Measurements from ENCODE around the gene KLF14. TPM values are rescaled to one million over a fixed set of nuclear protein-coding genes. Genes with fewer than 3 reads are reported as not detected.
"Not testable (repeated sequence)": the region's sequence is repeated elsewhere in the genome, so short reads cannot be mapped to it uniquely, and the experiment has no call there.

Gene KLF14
- total RNA-seq, 1 donor from 2014 or later, result not detected

- no peak for ATAC-seq
- DNase-seq, result no peak
- Histone ChIP-seq H3K4me3 (no peak overlapping the region), H3K36me3 (no peaks in the 10 kb centered on the region), H3K27me3 (ENCODE audit: low read depth) (no peaks in the 10 kb centered on the region), H3K4me1 (no peaks in the 10 kb centered on the region), H3K27ac (no peak overlapping the region), H3K9me3 (no peaks in the 10 kb centered on the region)
- TF ChIP-seq CTCF (IDR thresholded peaks at IDR 0.05), result peak; percentile 43
- intact Hi-C loops (cut with DNase I), result no loop called here
These were observed 38.2 kb downstream of the KLF14 start for GRCh38 chr7:130695840-130696239.

GRCh38 chr7:130692396-130692795 lies 41.6 kb downstream of the KLF14 start:
- ATAC-seq; H3K27me3 ChIP-seq (ENCODE audit: low read depth); intact Hi-C loops (cut with DNase I); DNase-seq; H3K4me1 ChIP-seq; H3K9me3 ChIP-seq; H3K4me3 ChIP-seq; H3K36me3 ChIP-seq; H3K27ac ChIP-seq: not testable (repeated sequence)

GRCh38 chr7:130689683-130690082 lies 44.3 kb downstream of the KLF14 start:
- no peak for ATAC-seq
- Histone ChIP-seq H3K4me1 (no peaks in the 10 kb centered on the region), H3K4me3 (no peak overlapping the region), H3K27ac (no peak overlapping the region), H3K36me3 (no peaks in the 10 kb centered on the region), H3K27me3 (ENCODE audit: low read depth) (no peaks in the 10 kb centered on the region), H3K9me3 (no peaks in the 10 kb centered on the region)
- DNase-seq, result no peak
- intact Hi-C loops (cut with DNase I), result no loop called here
- no peak for TF ChIP-seq CTCF (IDR thresholded peaks at IDR 0.05)

GRCh38 chr7:130683026-130683425 lies 51.0 kb downstream of the KLF14 start:
- Histone ChIP-seq H3K4me3 (no peak overlapping the region), H3K36me3 (no peaks in the 10 kb centered on the region), H3K27me3 (ENCODE audit: low read depth) (no peaks in the 10 kb centered on the region), H3K9me3 (no peaks in the 10 kb centered on the region), H3K4me1 (no peaks in the 10 kb centered on the region), H3K27ac (no peak overlapping the region)
- intact Hi-C loops (cut with DNase I), result no loop called here
- DNase-seq, result no peak
- no peak for TF ChIP-seq CTCF (IDR thresholded peaks at IDR 0.05)
- ATAC-seq, result no peak

Other genes with a start within 250 kb of the KLF14 start
- 34.7 TPM for gene MEST, start 242.1 kb downstream of the KLF14 start, total RNA-seq
- gene COPG2, start 65.5 kb downstream of the KLF14 start, total RNA-seq, result 16.9 TPM
- not detected for gene TSGA13, start 47.7 kb downstream of the KLF14 start, total RNA-seq